Breast epithelium (tissue), 4 donors: ENCODE measurements around the gene OR8U1. TPM values are rescaled to one million over a fixed set of nuclear protein-coding genes. Genes with fewer than 3 reads are reported as not detected.
"Not testable (repeated sequence)": the region's sequence is repeated elsewhere in the genome, so short reads cannot be mapped to it uniquely, and the experiment has no call there.

Source experiments
- DNase-seq, 2 donors: peaks; one replicate each; pipeline ENCODE4 v3.0.0-alpha.2; 2019; ENCODE audit warnings: low spot score in 2 of 2
- H3K27ac ChIP-seq, 2 donors: fragments of 200-600 bp; sonication (generic) in 1 of 2; one replicate each; pipeline ENCODE4 v1.5.1; 2016 to 2019; ENCODE audit warnings: mild to moderate bottlenecking in 1 of 2
- H3K27me3 ChIP-seq, 2 donors: fragments of 200-600 bp; sonication (generic) in 1 of 2; one replicate each; pipeline versions ENCODE4 v1.5.1 to v1.6.0; 2017 to 2019; ENCODE audit warnings: control low read depth in 1 of 2, mild to moderate bottlenecking in 1 of 2
- H3K36me3 ChIP-seq: fragments of 200-600 bp; one replicate; pipeline ENCODE4 v1.5.1; 2019
- H3K4me1 ChIP-seq, 2 donors: fragments of 200-600 bp; sonication (generic); one replicate each; pipeline ENCODE4 v1.5.1; 2016 to 2019; ENCODE audit warnings: control low read depth in 1 of 2
- H3K4me3 ChIP-seq, 3 donors: fragments of 200-600 bp; sonication (generic); 1 replicate in 2 of 3; 2 replicates in 1 of 3; pipeline ENCODE4 v1.5.1; 2016 to 2019; ENCODE audit warnings: mild to moderate bottlenecking in 3 of 3, moderate library complexity in 2 of 3
- H3K9me3 ChIP-seq, 2 donors: fragments of 200-600 bp; sonication (generic) in 1 of 2; one replicate each; pipeline ENCODE4 v1.5.1; 2016 to 2019; ENCODE audit warnings: control low read depth in 1 of 2
- POLR2A ChIP-seq: fragments of 450-650 bp; IDR thresholded peaks from one replicate; pipeline ENCODE4 v1.6.1; 2016; ENCODE audit warnings: antibody characterized with exemption, mild to moderate bottlenecking, moderate library complexity
- POLR2AphosphoS5 ChIP-seq, 3 donors: sonication (generic); formaldehyde crosslinking; IDR thresholded peaks; one replicate each; pipeline ENCODE4 v1.6.1; 2017; ENCODE audit warnings: antibody characterized with exemption in 3 of 3
- intact Hi-C: fragments of 100-400 bp; cut with DNase I; formaldehyde crosslinking; loops from one replicate; pipeline ENCODE4 v1.15.1; 2023; ENCODE audit warnings: low total_unique reads
- total RNA-seq, 3 donors: library from RNA; depleted of rRNA; stranded (reverse); fragments of >200 nt; gene quantifications; one replicate each; pipeline ENCODE4 v1.1.0, GENCODE V29; 2016
- TF ChIP-seq, protein P1 (sequence below), 3 donors: fragments of 450-650 bp; IDR thresholded peaks; one replicate each; pipeline ENCODE4 v1.5.1; 2016 to 2017; ENCODE audit warnings: antibody characterized with exemption in 3 of 3, mild to moderate bottlenecking in 3 of 3, moderate library complexity in 3 of 3

OR8U1 gene
- total RNA-seq, 3 donors from 2014 or later: not detected

DNA sequence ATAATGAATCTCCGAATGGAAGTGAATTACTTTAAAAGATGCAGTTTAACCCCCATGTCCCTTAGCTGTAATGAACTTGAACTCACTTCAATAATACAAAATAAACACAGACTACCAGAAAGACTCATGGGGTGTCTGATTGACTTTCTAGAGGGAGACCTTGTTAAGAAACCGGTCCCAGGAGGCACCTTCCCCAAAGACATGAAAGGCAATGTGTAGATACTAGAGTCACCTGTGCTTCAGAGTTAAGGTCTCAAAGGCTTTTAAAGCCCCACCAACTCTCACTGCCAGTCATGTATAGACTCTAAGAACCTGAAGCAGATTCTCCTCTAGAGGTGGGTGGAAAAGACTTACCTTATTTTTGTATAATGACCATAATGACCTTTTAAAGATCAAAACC lies 21.4 kb upstream of the OR8U1 start, which contains the start of gene OR8J1:
TSS of gene OR8J1 (plus strand) at position 301 of the 400 bp plus-strand sequence. CDS start 5,956 bp downstream, outside the sequence.
- DNase-seq: no peak
- H3K27me3 ChIP-seq: no peaks in the 10 kb centered on the region
- no peaks in the 10 kb centered on the region for H3K9me3 ChIP-seq
- no peak within 1 kb of the TSS for H3K27ac ChIP-seq
- H3K4me1 ChIP-seq: no peaks in the 10 kb centered on the region
- intact Hi-C loops: no loop called here
- H3K36me3 ChIP-seq: no peaks in the 10 kb centered on the region
- no peak for TF ChIP-seq POLR2AphosphoS5 (IDR thresholded peaks at IDR 0.05)
- TF ChIP-seq, protein P1, sequence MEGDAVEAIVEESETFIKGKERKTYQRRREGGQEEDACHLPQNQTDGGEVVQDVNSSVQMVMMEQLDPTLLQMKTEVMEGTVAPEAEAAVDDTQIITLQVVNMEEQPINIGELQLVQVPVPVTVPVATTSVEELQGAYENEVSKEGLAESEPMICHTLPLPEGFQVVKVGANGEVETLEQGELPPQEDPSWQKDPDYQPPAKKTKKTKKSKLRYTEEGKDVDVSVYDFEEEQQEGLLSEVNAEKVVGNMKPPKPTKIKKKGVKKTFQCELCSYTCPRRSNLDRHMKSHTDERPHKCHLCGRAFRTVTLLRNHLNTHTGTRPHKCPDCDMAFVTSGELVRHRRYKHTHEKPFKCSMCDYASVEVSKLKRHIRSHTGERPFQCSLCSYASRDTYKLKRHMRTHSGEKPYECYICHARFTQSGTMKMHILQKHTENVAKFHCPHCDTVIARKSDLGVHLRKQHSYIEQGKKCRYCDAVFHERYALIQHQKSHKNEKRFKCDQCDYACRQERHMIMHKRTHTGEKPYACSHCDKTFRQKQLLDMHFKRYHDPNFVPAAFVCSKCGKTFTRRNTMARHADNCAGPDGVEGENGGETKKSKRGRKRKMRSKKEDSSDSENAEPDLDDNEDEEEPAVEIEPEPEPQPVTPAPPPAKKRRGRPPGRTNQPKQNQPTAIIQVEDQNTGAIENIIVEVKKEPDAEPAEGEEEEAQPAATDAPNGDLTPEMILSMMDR (IDR thresholded peaks at IDR 0.05): no peak
- TF ChIP-seq POLR2A: no peak
- no peak within 1 kb of the TSS for H3K4me3 ChIP-seq

- Histone ChIP-seq H3K4me3 (no peak overlapping the region), H3K27me3 (no peaks in the 10 kb centered on the region), H3K9me3 (no peaks in the 10 kb centered on the region), H3K4me1 (no peaks in the 10 kb centered on the region), H3K27ac (no peak overlapping the region), H3K36me3 (no peaks in the 10 kb centered on the region)
- TF ChIP-seq POLR2A (no peak), POLR2AphosphoS5 (IDR thresholded peaks at IDR 0.05) (no peak)
- TF ChIP-seq, protein P1 (IDR thresholded peaks at IDR 0.05): no peak
- intact Hi-C loops: no loop called here
- DNase-seq: no peak
Measured at GRCh38 chr11:56380120-56380519, 4.7 kb downstream of the OR8U1 start.

- Histone ChIP-seq H3K27me3 (no peaks in the 10 kb centered on the region), H3K4me3 (no peak overlapping the region), H3K9me3 (peaks cover 0 to 4% of the 10 kb centered on the region in 2 donors), H3K36me3 (no peaks in the 10 kb centered on the region), H3K4me1 (no peaks in the 10 kb centered on the region), H3K27ac (no peak overlapping the region)
- intact Hi-C loops: no loop called here
- no peak for DNase-seq
- no peak for TF ChIP-seq POLR2AphosphoS5 (IDR thresholded peaks at IDR 0.05)
- TF ChIP-seq, protein P1 (IDR thresholded peaks at IDR 0.05): no peak
- TF ChIP-seq POLR2A: no peak
Measured at GRCh38 chr11:56394381-56394780, 19.0 kb downstream of the OR8U1 start.

- Histone ChIP-seq H3K27ac (no peak overlapping the region), H3K36me3 (no peaks in the 10 kb centered on the region), H3K4me3 (no peak overlapping the region), H3K9me3 (peaks cover 0 to 4% of the 10 kb centered on the region in 2 donors), H3K4me1 (no peaks in the 10 kb centered on the region), H3K27me3 (no peaks in the 10 kb centered on the region)
- DNase-seq: no peak
- TF ChIP-seq, protein P1 (IDR thresholded peaks at IDR 0.05): no peak
- TF ChIP-seq POLR2AphosphoS5 (IDR thresholded peaks at IDR 0.05) (no peak), POLR2A (no peak)
- intact Hi-C loops: no loop called here
Measured at GRCh38 chr11:56396047-56396446, 20.6 kb downstream of the OR8U1 start.

DNA sequence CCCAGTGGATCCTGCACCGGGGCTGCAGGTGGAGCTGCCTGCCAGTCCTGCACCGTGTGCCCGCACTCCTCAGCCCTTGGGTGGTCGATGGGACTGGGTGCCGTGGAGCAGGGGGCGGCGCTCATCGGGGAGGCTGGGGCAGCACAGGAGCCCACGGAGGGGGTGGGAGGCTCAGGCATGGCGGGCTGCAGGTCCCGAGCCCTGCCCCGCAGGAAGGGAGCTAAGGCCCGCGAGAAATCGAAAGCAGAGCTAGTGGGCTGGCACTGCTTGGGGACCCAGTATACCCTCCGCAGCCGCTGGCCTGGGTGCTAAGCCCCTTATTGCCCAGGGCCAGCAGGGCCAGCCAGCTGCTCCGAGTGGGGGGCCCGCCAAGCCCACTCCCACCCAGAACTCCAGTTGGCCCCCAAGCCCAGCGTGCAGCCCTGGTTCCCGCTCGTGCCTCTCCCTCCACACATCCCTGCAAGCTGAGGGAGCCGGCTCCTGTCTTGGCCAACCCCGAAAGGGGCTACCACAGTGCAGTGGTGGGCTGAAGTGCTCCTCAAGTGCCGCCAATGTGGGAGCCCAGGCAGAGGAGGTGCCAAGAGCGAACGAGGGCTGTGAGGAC lies 26.5 kb downstream of the OR8U1 start:
- H3K36me3 ChIP-seq, H3K4me1 ChIP-seq, DNase-seq, H3K27me3 ChIP-seq, H3K27ac ChIP-seq, H3K4me3 ChIP-seq, intact Hi-C loops, H3K9me3 ChIP-seq: not testable (repeated sequence)
